HL-60 (cell line): ENCODE measurements around the gene NIN.

Source experiments
- DNase-seq, 2 experiments: peaks; one replicate each; pipeline ENCODE4 v3.0.0-alpha.2; 2010 to 2020; ENCODE audit warnings: low read depth in 1 of 2, low spot score in 1 of 2
- H3K27ac ChIP-seq: fragments of 250-450 bp; sonication (Bioruptor Pico); replicated peaks from 2 replicates; pipeline ENCODE4 v1.5.1; 2020; ENCODE audit warnings: mild to moderate bottlenecking, moderate library complexity
- H3K27me3 ChIP-seq: fragments of 250-450 bp; sonication (Bioruptor Pico); 2 replicates; pipeline ENCODE4 v1.5.1; 2021; ENCODE audit warnings: mild to moderate bottlenecking, moderate library complexity; ENCODE audit not compliant: insufficient read depth, poor library complexity, severe bottlenecking
- H3K4me3 ChIP-seq: replicated peaks from 2 replicates; pipeline ENCODE4 v1.5.1; 2011; ENCODE audit warnings: mild to moderate bottlenecking, control low read depth, low read length; ENCODE audit not compliant: insufficient read depth
- GABPA ChIP-seq: IDR thresholded peaks from 2 replicates; pipeline ENCODE4 v1.6.1; 2012; ENCODE audit warnings: low read depth
- POLR2AphosphoS5 ChIP-seq: IDR thresholded peaks from 2 replicates; pipeline ENCODE4 v1.6.1; 2012; ENCODE audit warnings: low read depth
- SPI1 ChIP-seq: IDR thresholded peaks from 2 replicates; pipeline ENCODE4 v1.6.1; 2012; ENCODE audit warnings: low read depth, mild to moderate bottlenecking, borderline replicate concordance
- TF ChIP-seq, protein P1 (sequence below): IDR thresholded peaks from one replicate; pipeline ENCODE4 v1.5.1; 2011; ENCODE audit warnings: low read length, control low read depth, inconsistent platforms; ENCODE audit not compliant: insufficient read depth
- TF ChIP-seq, protein P2 (sequence below): IDR thresholded peaks from 2 replicates; pipeline ENCODE4 v1.6.1; 2012; ENCODE audit warnings: low read depth; ENCODE audit not compliant: insufficient replicate concordance

NIN gene

DNA sequence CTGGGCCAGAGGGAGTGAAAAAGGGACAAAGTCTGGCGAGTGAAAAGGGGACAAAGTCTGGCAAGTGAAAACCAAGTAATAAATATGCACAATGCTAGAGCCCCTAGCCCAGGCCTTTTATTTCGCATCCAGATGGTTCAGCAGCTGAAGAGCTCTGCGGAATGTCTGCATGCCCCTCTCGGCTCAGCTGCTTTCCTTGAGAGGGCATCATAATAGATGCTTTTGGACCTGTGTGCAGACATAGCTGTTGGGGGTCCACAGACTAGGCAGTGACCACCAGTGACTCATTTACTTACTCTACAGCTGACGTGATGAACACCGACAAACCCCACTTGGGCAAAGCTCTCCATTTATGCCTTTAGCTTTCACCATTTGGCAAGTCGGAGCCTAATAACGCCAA is 4.3 kb downstream of the NIN start:
- Histone ChIP-seq H3K27ac (no peak overlapping the region), H3K27me3 (no peaks in the 10 kb centered on the region), H3K4me3 (no peak overlapping the region)
- no peak for DNase-seq
- no peak for TF ChIP-seq POLR2AphosphoS5
- no peak for TF ChIP-seq GABPA
- TF ChIP-seq SPI1, result no peak
- TF ChIP-seq, protein P1, sequence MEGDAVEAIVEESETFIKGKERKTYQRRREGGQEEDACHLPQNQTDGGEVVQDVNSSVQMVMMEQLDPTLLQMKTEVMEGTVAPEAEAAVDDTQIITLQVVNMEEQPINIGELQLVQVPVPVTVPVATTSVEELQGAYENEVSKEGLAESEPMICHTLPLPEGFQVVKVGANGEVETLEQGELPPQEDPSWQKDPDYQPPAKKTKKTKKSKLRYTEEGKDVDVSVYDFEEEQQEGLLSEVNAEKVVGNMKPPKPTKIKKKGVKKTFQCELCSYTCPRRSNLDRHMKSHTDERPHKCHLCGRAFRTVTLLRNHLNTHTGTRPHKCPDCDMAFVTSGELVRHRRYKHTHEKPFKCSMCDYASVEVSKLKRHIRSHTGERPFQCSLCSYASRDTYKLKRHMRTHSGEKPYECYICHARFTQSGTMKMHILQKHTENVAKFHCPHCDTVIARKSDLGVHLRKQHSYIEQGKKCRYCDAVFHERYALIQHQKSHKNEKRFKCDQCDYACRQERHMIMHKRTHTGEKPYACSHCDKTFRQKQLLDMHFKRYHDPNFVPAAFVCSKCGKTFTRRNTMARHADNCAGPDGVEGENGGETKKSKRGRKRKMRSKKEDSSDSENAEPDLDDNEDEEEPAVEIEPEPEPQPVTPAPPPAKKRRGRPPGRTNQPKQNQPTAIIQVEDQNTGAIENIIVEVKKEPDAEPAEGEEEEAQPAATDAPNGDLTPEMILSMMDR, result no peak
- TF ChIP-seq, protein P2, sequence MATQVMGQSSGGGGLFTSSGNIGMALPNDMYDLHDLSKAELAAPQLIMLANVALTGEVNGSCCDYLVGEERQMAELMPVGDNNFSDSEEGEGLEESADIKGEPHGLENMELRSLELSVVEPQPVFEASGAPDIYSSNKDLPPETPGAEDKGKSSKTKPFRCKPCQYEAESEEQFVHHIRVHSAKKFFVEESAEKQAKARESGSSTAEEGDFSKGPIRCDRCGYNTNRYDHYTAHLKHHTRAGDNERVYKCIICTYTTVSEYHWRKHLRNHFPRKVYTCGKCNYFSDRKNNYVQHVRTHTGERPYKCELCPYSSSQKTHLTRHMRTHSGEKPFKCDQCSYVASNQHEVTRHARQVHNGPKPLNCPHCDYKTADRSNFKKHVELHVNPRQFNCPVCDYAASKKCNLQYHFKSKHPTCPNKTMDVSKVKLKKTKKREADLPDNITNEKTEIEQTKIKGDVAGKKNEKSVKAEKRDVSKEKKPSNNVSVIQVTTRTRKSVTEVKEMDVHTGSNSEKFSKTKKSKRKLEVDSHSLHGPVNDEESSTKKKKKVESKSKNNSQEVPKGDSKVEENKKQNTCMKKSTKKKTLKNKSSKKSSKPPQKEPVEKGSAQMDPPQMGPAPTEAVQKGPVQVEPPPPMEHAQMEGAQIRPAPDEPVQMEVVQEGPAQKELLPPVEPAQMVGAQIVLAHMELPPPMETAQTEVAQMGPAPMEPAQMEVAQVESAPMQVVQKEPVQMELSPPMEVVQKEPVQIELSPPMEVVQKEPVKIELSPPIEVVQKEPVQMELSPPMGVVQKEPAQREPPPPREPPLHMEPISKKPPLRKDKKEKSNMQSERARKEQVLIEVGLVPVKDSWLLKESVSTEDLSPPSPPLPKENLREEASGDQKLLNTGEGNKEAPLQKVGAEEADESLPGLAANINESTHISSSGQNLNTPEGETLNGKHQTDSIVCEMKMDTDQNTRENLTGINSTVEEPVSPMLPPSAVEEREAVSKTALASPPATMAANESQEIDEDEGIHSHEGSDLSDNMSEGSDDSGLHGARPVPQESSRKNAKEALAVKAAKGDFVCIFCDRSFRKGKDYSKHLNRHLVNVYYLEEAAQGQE, result no peak

DNA sequence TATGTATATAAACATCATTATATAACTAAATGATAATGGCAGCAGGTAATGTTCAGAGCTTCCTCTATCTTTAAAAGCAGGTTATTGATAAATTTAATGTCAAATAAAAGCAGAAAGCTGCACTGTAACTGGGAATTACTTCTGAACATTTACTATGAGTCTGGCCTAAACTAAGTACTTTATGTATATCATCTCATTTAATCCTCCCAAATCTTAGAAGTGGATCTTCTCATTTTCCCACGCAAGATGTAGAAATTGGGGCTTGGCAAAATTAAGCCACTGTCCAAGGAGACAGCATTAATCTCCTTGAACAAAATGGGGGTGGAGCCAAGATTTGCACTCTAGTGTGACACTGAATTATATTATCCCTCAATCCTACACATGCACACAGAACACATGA is 5.7 kb downstream of the NIN start:
- H3K4me3 ChIP-seq, result no peak overlapping the region

DNA sequence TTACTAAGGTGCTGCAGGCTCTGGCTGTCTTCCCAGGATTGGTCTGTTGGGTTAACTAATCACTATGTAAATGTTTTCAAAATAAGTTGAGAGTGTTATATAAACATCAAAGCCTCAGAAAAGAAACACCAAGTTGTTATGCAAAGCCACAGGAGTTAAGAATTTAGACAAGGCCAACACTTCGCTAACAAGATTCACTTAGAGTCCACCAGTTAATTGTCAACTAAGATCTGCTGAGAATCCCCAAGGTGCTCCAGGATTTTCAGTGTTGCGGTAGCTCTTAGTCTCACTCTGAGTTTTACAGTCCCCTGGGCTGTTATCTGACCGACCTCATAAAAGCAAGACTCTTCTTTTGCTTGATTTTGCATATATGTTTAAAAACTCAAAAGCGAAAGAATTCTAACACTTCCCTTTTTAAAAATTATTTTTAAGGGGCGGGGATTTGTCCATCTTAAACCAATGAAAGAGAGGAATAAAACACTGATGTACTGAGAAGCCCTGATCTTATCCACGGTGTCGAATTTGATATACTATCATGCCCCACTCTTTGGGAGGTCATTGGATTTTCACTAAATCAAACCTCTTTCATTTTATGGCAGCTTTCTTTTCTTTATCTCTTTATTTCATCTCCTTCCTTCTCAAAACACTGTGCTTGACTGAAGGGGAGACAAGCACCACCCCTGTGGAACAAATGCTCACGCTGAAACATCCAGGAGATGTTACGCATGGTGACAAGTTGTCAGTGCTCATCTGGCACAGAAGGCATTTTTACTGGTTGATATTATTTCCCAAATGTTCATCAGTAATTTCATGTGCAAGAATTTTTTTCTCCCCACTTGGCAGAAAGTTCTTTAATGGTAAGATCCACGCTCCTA is 7.0 kb downstream of the NIN start:
- DNase-seq, result no peak
- peak overlapping the region; percentile 6; the same call in 1 of the 2 replicates for H3K27ac ChIP-seq
- no peak overlapping the region for H3K4me3 ChIP-seq
- peak; percentile 59 for TF ChIP-seq SPI1
- TF ChIP-seq, protein P2, result no peak
- H3K27me3 ChIP-seq, result no peaks in the 10 kb centered on the region

More for the DNA sequence above, 5.7 kb downstream of the NIN start:
- Histone ChIP-seq H3K27ac (no peak overlapping the region), H3K27me3 (no peaks in the 10 kb centered on the region)
- no peak for DNase-seq
- TF ChIP-seq, protein P1, result no peak

DNA sequence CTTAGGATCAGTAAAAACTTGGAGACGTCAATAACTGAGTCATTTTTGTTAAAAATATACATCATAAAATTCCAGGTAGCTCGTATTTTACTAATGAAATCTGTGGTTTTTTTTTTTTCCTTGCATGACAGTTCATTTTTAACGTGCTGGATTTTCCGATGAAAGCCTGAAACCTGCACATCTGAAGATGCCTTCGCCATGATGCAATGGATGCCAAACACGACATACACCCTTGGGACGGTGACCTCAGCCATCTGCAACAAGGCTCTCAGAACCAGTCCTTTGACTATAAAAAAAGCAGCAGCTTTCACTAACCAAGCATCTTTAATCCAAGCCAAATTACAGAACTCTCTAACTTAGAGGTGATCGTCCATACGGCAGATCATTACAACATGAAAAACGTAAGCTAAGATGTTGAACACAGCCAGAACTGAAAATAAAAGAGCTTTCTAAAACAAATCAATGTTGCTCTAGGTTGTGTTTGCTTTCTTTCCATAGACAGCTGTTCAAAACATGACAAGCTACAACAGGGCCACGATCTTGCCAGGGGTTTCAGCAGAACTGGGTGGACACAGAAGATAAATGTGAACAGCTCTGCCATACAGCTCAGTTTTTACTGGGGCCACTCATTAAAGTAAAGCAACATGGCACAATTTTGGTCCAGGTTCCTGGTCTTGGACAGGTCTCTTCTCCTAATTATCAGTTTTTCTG is 7.8 kb downstream of the NIN start:
- no peaks in the 10 kb centered on the region for H3K27me3 ChIP-seq
- TF ChIP-seq POLR2AphosphoS5, result no peak
- no peak for TF ChIP-seq SPI1
- no peak for TF ChIP-seq GABPA
- TF ChIP-seq, protein P1, result no peak
- TF ChIP-seq, protein P2, result no peak
- no peak overlapping the region for H3K4me3 ChIP-seq
- no peak for DNase-seq
- H3K27ac ChIP-seq, result peak overlapping the region; percentile 67
